Duodenal mucosa (tissue), 2 donors: ENCODE data around the gene NT5DC1.

Source experiments
- H3K27ac ChIP-seq: one replicate; pipeline ENCODE4 v1.7.0; 2013; ENCODE audit warnings: low read depth, low read length
- H3K27me3 ChIP-seq, 2 donors: one replicate each; pipeline ENCODE4 v1.7.0; 2013; ENCODE audit warnings: low read length in 2 of 2, control low read depth in 1 of 2; ENCODE audit not compliant: insufficient read depth in 2 of 2, control insufficient read depth in 1 of 2
- H3K36me3 ChIP-seq, 2 donors: one replicate each; pipeline ENCODE4 v1.7.0; 2013; ENCODE audit warnings: low read length in 2 of 2, control low read depth in 1 of 2; ENCODE audit not compliant: insufficient read depth in 2 of 2, control insufficient read depth in 1 of 2
- H3K4me1 ChIP-seq, 2 donors: one replicate each; pipeline ENCODE4 v1.7.0; 2013; ENCODE audit warnings: low read length in 2 of 2, control low read depth in 1 of 2; ENCODE audit not compliant: insufficient read depth in 2 of 2, control insufficient read depth in 1 of 2
- H3K4me3 ChIP-seq, 2 donors: one replicate each; pipeline ENCODE4 v1.7.0; 2013; ENCODE audit warnings: low read length in 2 of 2, low read depth in 1 of 2
- H3K9ac ChIP-seq, 2 donors: one replicate each; pipeline ENCODE4 v1.7.0; 2013; ENCODE audit warnings: low read length in 2 of 2, low read depth in 1 of 2
- H3K9me3 ChIP-seq, 2 donors: one replicate each; pipeline ENCODE4 v1.7.0; 2013; ENCODE audit warnings: low read length in 2 of 2, control low read depth in 1 of 2; ENCODE audit not compliant: control insufficient read depth in 1 of 2

Gene NT5DC1

GRCh38 chr6:116223355-116223754, 122.7 kb downstream of the NT5DC1 start:
- Histone ChIP-seq H3K27me3 (no peaks in the 10 kb centered on the region), H3K9me3 (no peaks in the 10 kb centered on the region), H3K27ac (no peak overlapping the region), H3K4me1 (no peaks in the 10 kb centered on the region), H3K36me3 (peaks cover 8 to 12% of the 10 kb centered on the region in 2 donors), H3K4me3 (no peak overlapping the region), H3K9ac (no peak overlapping the region)

- Histone ChIP-seq H3K4me1 (no peaks in the 10 kb centered on the region), H3K27ac (no peak overlapping the region), H3K4me3 (no peak overlapping the region), H3K27me3 (no peaks in the 10 kb centered on the region), H3K36me3 (peaks cover 1 to 11% of the 10 kb centered on the region in 2 donors), H3K9ac (no peak overlapping the region), H3K9me3 (no peaks in the 10 kb centered on the region)
Observed at GRCh38 chr6:116229287-116229913, 128.7 kb downstream of the NT5DC1 start.

GRCh38 chr6:116234689-116235088, 134.0 kb downstream of the NT5DC1 start:
- Histone ChIP-seq H3K9ac (no peak overlapping the region), H3K36me3 (peaks cover 4 to 23% of the 10 kb centered on the region in 2 donors), H3K27me3 (no peaks in the 10 kb centered on the region), H3K27ac (no peak overlapping the region), H3K4me1 (no peaks in the 10 kb centered on the region), H3K4me3 (no peak overlapping the region), H3K9me3 (no peaks in the 10 kb centered on the region)

- Histone ChIP-seq H3K9me3 (no peaks in the 10 kb centered on the region), H3K27me3 (no peaks in the 10 kb centered on the region), H3K9ac (no peak overlapping the region), H3K27ac (no peak overlapping the region), H3K4me1 (no peaks in the 10 kb centered on the region), H3K4me3 (no peak overlapping the region), H3K36me3 (peaks cover 4 to 21% of the 10 kb centered on the region in 2 donors)
Observed at GRCh38 chr6:116238083-116238482, 137.4 kb downstream of the NT5DC1 start.

GRCh38 chr6:116239256-116239655, 138.6 kb downstream of the NT5DC1 start:
- Histone ChIP-seq H3K27ac (no peak overlapping the region), H3K9me3 (no peaks in the 10 kb centered on the region), H3K4me3 (no peak overlapping the region), H3K9ac (no peak overlapping the region), H3K27me3 (no peaks in the 10 kb centered on the region), H3K36me3 (peaks cover 10 to 23% of the 10 kb centered on the region in 2 donors), H3K4me1 (no peaks in the 10 kb centered on the region)

GRCh38 chr6:116239856-116240255, 139.2 kb downstream of the NT5DC1 start:
- no peak overlapping the region for H3K4me3 ChIP-seq
- H3K27ac ChIP-seq: no peak overlapping the region
- H3K27me3 ChIP-seq: no peaks in the 10 kb centered on the region
- peaks cover 14 to 24% of the 10 kb centered on the region in 2 donors for H3K36me3 ChIP-seq
- no peaks in the 10 kb centered on the region for H3K4me1 ChIP-seq
- no peak overlapping the region for H3K9ac ChIP-seq
- no peaks in the 10 kb centered on the region for H3K9me3 ChIP-seq

GRCh38 chr6:116244284-116244683, 143.6 kb downstream of the NT5DC1 start:
- Histone ChIP-seq H3K4me1 (no peaks in the 10 kb centered on the region), H3K9me3 (no peaks in the 10 kb centered on the region), H3K27me3 (no peaks in the 10 kb centered on the region), H3K36me3 (peaks cover 9% of the 10 kb centered on the region in 2 donors), H3K4me3 (no peak overlapping the region), H3K27ac (no peak overlapping the region), H3K9ac (no peak overlapping the region)

- Histone ChIP-seq H3K4me3 (no peak overlapping the region), H3K27ac (no peak overlapping the region)
Observed at GRCh38 chr6:116246089-116246488, 145.4 kb downstream of the NT5DC1 start.

GRCh38 chr6:116247285-116247684, 146.6 kb downstream of the NT5DC1 start:
- Histone ChIP-seq H3K36me3 (peaks cover 3 to 9% of the 10 kb centered on the region in 2 donors), H3K4me3 (no peak overlapping the region), H3K27me3 (no peaks in the 10 kb centered on the region), H3K9ac (no peak overlapping the region), H3K9me3 (no peaks in the 10 kb centered on the region), H3K27ac (no peak overlapping the region), H3K4me1 (peaks cover 15 to 18% of the 10 kb centered on the region in 2 donors)

More at GRCh38 chr6:116246089-116246488, 145.4 kb downstream of the NT5DC1 start:
- no peaks in the 10 kb centered on the region for H3K9me3 ChIP-seq
- peaks cover 7 to 9% of the 10 kb centered on the region in 2 donors for H3K4me1 ChIP-seq
- H3K36me3 ChIP-seq: peaks cover 3 to 9% of the 10 kb centered on the region in 2 donors
- H3K27me3 ChIP-seq: no peaks in the 10 kb centered on the region
- no peak overlapping the region for H3K9ac ChIP-seq

GRCh38 chr6:116248577-116248976, 147.9 kb downstream of the NT5DC1 start:
- peaks cover 24 to 27% of the 10 kb centered on the region in 2 donors for H3K4me1 ChIP-seq
- no peak overlapping the region for H3K4me3 ChIP-seq
- no peak overlapping the region for H3K27ac ChIP-seq
- no peak overlapping the region for H3K9ac ChIP-seq
- H3K9me3 ChIP-seq: no peaks in the 10 kb centered on the region
- peaks cover 3 to 9% of the 10 kb centered on the region in 2 donors for H3K36me3 ChIP-seq
- H3K27me3 ChIP-seq: no peaks in the 10 kb centered on the region
